Measurements from ENCODE around the gene SPPL3. TPM values are rescaled to one million over a fixed set of nuclear protein-coding genes. Genes with fewer than 3 reads are reported as not detected.

The SPPL3 gene
- total and polyA plus RNA-seq, 4 donors = 7.4 to 12.6 (median 8.7) TPM

GRCh38 chr12:120884644-120885043 lies 19.5 kb downstream of the SPPL3 start:
- Histone ChIP-seq H3K27ac (ENCODE audit: low read depth in 1 of 2, low read length in 2 of 2) (no peak overlapping the region), H3K9me3 (ENCODE audit: control insufficient read depth in 4 of 4, low read length in 3 of 4) (no peaks in the 10 kb centered on the region), H3K4me3 (ENCODE audit: low read depth in 1 of 3, low read length in 3 of 3) (no peak overlapping the region), H3K9ac (ENCODE audit: low read depth in 1 of 2, low read length in 2 of 2) (no peak overlapping the region), H3K36me3 (ENCODE audit: control insufficient read depth in 4 of 4, insufficient read depth in 3 of 4, low read depth in 1 of 4, low read length in 3 of 4) (no peaks in the 10 kb centered on the region), H3K4me1 (ENCODE audit: control insufficient read depth in 4 of 4, insufficient read depth in 4 of 4, low read length in 3 of 4) (peaks cover 0 to 2% (median 0%) of the 10 kb centered on the region in 4 donors), H3K27me3 (ENCODE audit: control insufficient read depth in 4 of 4, insufficient read depth in 4 of 4, low read length in 3 of 4) (no peaks in the 10 kb centered on the region)
- DNase-seq (ENCODE audit: low spot score) = no peak
- WGBS = 98% methylated on average over 1 of the region's 1 CpG
- TF ChIP-seq FOXA1 (IDR thresholded peaks at IDR 0.05) = no peak
- no peak for TF ChIP-seq MAX (IDR thresholded peaks at IDR 0.05)
- TF ChIP-seq, protein P1, sequence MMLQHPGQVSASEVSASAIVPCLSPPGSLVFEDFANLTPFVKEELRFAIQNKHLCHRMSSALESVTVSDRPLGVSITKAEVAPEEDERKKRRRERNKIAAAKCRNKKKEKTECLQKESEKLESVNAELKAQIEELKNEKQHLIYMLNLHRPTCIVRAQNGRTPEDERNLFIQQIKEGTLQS (IDR thresholded peaks at IDR 0.05) = no peak
- TF ChIP-seq JUND (IDR thresholded peaks at IDR 0.05) = no peak
- TF ChIP-seq GABPA (IDR thresholded peaks at IDR 0.05 in 1 of 2, conservative IDR thresholded peaks at IDR 0.05 in 1 of 2) = no peak

DNA sequence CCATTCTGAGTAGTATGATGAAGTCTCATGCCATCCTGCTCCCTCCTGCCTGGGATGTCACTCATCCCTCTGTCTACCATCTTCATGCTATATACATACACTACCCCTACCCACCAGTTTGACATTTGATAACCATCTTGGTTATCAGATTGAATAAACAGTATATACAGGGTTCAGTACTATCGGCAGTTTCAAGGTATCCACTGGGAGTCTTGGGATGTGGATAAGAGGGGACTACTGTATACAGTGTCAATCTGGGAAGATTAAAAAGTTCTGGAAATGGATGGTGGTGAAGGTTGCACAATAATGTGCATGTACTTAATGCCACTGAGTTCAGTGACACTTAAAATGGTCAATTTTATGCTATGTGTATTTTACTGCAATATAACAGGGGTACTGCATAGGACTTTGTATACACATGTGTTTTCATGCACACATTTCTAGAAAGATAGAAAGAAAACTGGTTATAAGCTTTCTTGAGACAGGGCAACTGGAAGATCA lies 22.1 kb downstream of the SPPL3 start:
- H3K9ac ChIP-seq (ENCODE audit: low read depth in 1 of 2, low read length in 2 of 2) = no peak overlapping the region
- no peaks in the 10 kb centered on the region for H3K36me3 ChIP-seq (ENCODE audit: control insufficient read depth in 4 of 4, insufficient read depth in 3 of 4, low read depth in 1 of 4, low read length in 3 of 4)
- TF ChIP-seq, protein P2, sequence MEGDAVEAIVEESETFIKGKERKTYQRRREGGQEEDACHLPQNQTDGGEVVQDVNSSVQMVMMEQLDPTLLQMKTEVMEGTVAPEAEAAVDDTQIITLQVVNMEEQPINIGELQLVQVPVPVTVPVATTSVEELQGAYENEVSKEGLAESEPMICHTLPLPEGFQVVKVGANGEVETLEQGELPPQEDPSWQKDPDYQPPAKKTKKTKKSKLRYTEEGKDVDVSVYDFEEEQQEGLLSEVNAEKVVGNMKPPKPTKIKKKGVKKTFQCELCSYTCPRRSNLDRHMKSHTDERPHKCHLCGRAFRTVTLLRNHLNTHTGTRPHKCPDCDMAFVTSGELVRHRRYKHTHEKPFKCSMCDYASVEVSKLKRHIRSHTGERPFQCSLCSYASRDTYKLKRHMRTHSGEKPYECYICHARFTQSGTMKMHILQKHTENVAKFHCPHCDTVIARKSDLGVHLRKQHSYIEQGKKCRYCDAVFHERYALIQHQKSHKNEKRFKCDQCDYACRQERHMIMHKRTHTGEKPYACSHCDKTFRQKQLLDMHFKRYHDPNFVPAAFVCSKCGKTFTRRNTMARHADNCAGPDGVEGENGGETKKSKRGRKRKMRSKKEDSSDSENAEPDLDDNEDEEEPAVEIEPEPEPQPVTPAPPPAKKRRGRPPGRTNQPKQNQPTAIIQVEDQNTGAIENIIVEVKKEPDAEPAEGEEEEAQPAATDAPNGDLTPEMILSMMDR (IDR thresholded peaks at IDR 0.05; ENCODE audit: low read depth, low read length, missing input control) = no peak
- TF ChIP-seq TAF1 (conservative IDR thresholded peaks at IDR 0.05) (no peak), YY1 (IDR thresholded peaks at IDR 0.05) (no peak), RXRA (IDR thresholded peaks at IDR 0.05) (no peak), MAX (IDR thresholded peaks at IDR 0.05) (no peak), ZBTB33 (IDR thresholded peaks at IDR 0.05) (no peak), GABPA (IDR thresholded peaks at IDR 0.05 in 1 of 2, conservative IDR thresholded peaks at IDR 0.05 in 1 of 2) (no peak), RAD21 (IDR thresholded peaks at IDR 0.05) (no peak), SP1 (IDR thresholded peaks at IDR 0.05) (no peak), FOXA1 (IDR thresholded peaks at IDR 0.05) (no peak)
- TF ChIP-seq, protein P1 (IDR thresholded peaks at IDR 0.05) = no peak
- TF ChIP-seq, protein P3, sequence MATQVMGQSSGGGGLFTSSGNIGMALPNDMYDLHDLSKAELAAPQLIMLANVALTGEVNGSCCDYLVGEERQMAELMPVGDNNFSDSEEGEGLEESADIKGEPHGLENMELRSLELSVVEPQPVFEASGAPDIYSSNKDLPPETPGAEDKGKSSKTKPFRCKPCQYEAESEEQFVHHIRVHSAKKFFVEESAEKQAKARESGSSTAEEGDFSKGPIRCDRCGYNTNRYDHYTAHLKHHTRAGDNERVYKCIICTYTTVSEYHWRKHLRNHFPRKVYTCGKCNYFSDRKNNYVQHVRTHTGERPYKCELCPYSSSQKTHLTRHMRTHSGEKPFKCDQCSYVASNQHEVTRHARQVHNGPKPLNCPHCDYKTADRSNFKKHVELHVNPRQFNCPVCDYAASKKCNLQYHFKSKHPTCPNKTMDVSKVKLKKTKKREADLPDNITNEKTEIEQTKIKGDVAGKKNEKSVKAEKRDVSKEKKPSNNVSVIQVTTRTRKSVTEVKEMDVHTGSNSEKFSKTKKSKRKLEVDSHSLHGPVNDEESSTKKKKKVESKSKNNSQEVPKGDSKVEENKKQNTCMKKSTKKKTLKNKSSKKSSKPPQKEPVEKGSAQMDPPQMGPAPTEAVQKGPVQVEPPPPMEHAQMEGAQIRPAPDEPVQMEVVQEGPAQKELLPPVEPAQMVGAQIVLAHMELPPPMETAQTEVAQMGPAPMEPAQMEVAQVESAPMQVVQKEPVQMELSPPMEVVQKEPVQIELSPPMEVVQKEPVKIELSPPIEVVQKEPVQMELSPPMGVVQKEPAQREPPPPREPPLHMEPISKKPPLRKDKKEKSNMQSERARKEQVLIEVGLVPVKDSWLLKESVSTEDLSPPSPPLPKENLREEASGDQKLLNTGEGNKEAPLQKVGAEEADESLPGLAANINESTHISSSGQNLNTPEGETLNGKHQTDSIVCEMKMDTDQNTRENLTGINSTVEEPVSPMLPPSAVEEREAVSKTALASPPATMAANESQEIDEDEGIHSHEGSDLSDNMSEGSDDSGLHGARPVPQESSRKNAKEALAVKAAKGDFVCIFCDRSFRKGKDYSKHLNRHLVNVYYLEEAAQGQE (IDR thresholded peaks at IDR 0.05) = no peak
- no peak overlapping the region for H3K4me3 ChIP-seq (ENCODE audit: low read depth in 1 of 3, low read length in 3 of 3)
- no peaks in the 10 kb centered on the region for H3K27me3 ChIP-seq (ENCODE audit: control insufficient read depth in 4 of 4, insufficient read depth in 4 of 4, low read length in 3 of 4)
- H3K9me3 ChIP-seq (ENCODE audit: control insufficient read depth in 4 of 4, low read length in 3 of 4) = no peaks in the 10 kb centered on the region
- 95% methylated on average over 1 of the region's 1 CpG for WGBS
- H3K27ac ChIP-seq (ENCODE audit: low read depth in 1 of 2, low read length in 2 of 2) = no peak overlapping the region
- DNase-seq (ENCODE audit: low spot score) = no peak
- H3K4me1 ChIP-seq (ENCODE audit: control insufficient read depth in 4 of 4, insufficient read depth in 4 of 4, low read length in 3 of 4) = peaks cover 0 to 6% (median 2%) of the 10 kb centered on the region in 4 donors

Measured in liver (tissue), 9 donors.